IMR-90 (cell line): ENCODE data around the gene SNAP91. TPM values are rescaled to one million over a fixed set of nuclear protein-coding genes. Genes with fewer than 3 reads are reported as not detected.

Experiments
- ATAC-seq: fragments of 200-7000 bp; cut with Tn5 transposase; 2 replicates; pipeline ENCODE4 v1.9.1; 2020; ENCODE audit warnings: low read depth, mild to moderate bottlenecking, moderate library complexity
- BruUV-seq: library from RNA; stranded (reverse); fragments of 400-500 nt; replicated peaks from 2 replicates; lab custom pipeline; 2021; lab: Mats Ljungman, UMichigan
- CTCF ChIA-PET: fragments of 300-600 bp; formaldehyde crosslinking; extraction: SDS; loops from one replicate; lab custom pipeline; 2021; ENCODE audit warnings: antibody characterized with exemption; lab: Yijun Ruan, JAX
- POLR2A ChIA-PET: fragments of 300-600 bp; sonication (Branson Sonifier 250); formaldehyde crosslinking; loops from one replicate; lab custom pipeline; 2022; ENCODE audit warnings: antibody characterized with exemption; ENCODE audit not compliant: unreplicated experiment; lab: Charles Lee
- DNase-seq: peaks from one replicate; pipeline ENCODE4 v3.0.0; 2013
- H2AFZ ChIP-seq: replicated peaks from 2 replicates; pipeline ENCODE3; 2013; ENCODE audit warnings: low read length, mild to moderate bottlenecking; ENCODE audit not compliant: poor library complexity
- H2AK5ac ChIP-seq: 2 replicates; pipeline ENCODE4 v1.6.1; 2013; ENCODE audit warnings: low read depth, low read length, inconsistent platforms
- H2AK9ac ChIP-seq: replicated peaks from 2 replicates; pipeline ENCODE3; 2013; ENCODE audit warnings: mild to moderate bottlenecking, low read depth, low read length, moderate library complexity; ENCODE audit not compliant: poor library complexity
- H2BK120ac ChIP-seq: 2 replicates; pipeline ENCODE4 v1.6.1; 2013; ENCODE audit warnings: low read depth, low read length, inconsistent platforms
- H2BK15ac ChIP-seq: 3 replicates; pipeline ENCODE4 v1.6.1; 2013; ENCODE audit warnings: low read depth, low read length, inconsistent platforms
- H2BK20ac ChIP-seq: 2 replicates; pipeline ENCODE4 v1.6.1; 2013; ENCODE audit warnings: low read depth, mild to moderate bottlenecking, inconsistent platforms, low read length, moderate library complexity
- H2BK5ac ChIP-seq: 2 replicates; pipeline ENCODE4 v1.6.1; 2013; ENCODE audit warnings: mild to moderate bottlenecking, low read depth, low read length, inconsistent platforms; ENCODE audit not compliant: poor library complexity, severe bottlenecking
- H3K14ac ChIP-seq: replicated peaks from 2 replicates; pipeline ENCODE4 v1.6.1; 2013; ENCODE audit warnings: low read depth, low read length, inconsistent platforms
- H3K18ac ChIP-seq: 2 replicates; pipeline ENCODE4 v1.6.1; 2013; ENCODE audit warnings: low read depth, low read length, control low read depth
- H3K23ac ChIP-seq: 2 replicates; pipeline ENCODE4 v1.6.1; 2013; ENCODE audit warnings: low read depth, low read length, inconsistent platforms
- H3K27ac ChIP-seq: 2 replicates; pipeline ENCODE4 v1.5.1; 2013; ENCODE audit warnings: mild to moderate bottlenecking, control low read depth, low read length; ENCODE audit not compliant: insufficient read depth
- H3K27me3 ChIP-seq: 2 replicates; pipeline ENCODE4 v1.6.1; 2013; ENCODE audit warnings: low read length; ENCODE audit not compliant: control insufficient read depth, insufficient read depth
- H3K36me3 ChIP-seq: 2 replicates; pipeline ENCODE4 v1.6.1; 2013; ENCODE audit warnings: low read length, mixed read lengths; ENCODE audit not compliant: control insufficient read depth, insufficient read depth
- H3K4ac ChIP-seq: 2 replicates; pipeline ENCODE4 v1.6.1; 2013; ENCODE audit warnings: low read depth, low read length, inconsistent platforms
- H3K4me1 ChIP-seq: 2 replicates; pipeline ENCODE4 v1.6.1; 2013; ENCODE audit warnings: low read length, mixed read lengths; ENCODE audit not compliant: control insufficient read depth, insufficient read depth
- H3K4me2 ChIP-seq: 2 replicates; pipeline ENCODE4 v1.6.1; 2013; ENCODE audit warnings: low read depth, mild to moderate bottlenecking, control low read depth, low read length, moderate library complexity
- H3K4me3 ChIP-seq: 2 replicates; pipeline ENCODE4 v1.5.1; 2013; ENCODE audit warnings: low read depth, mild to moderate bottlenecking, control low read depth, low read length, moderate library complexity; ENCODE audit not compliant: insufficient read depth
- H3K56ac ChIP-seq: 2 replicates; pipeline ENCODE4 v1.6.1; 2013; ENCODE audit warnings: low read length, inconsistent platforms; ENCODE audit not compliant: insufficient read depth; ENCODE audit errors: extremely low read depth
- H3K79me1 ChIP-seq, 2 experiments: 2 replicates each; pipeline ENCODE4 v1.6.1; 2013; ENCODE audit warnings: low read length in 2 of 2, inconsistent platforms in 1 of 2, low read depth in 1 of 2
- H3K9ac ChIP-seq: 2 replicates; pipeline ENCODE4 v1.6.1; 2013; ENCODE audit warnings: low read depth, low read length, control low read depth
- H3K9me1 ChIP-seq: 2 replicates; pipeline ENCODE4 v1.6.1; 2013; ENCODE audit warnings: low read length, inconsistent platforms; ENCODE audit not compliant: insufficient read depth
- H3K9me3 ChIP-seq: 2 replicates; pipeline ENCODE4 v1.6.1; 2013; ENCODE audit warnings: low read length; ENCODE audit not compliant: control insufficient read depth, insufficient read depth
- H4K20me1 ChIP-seq: 2 replicates; pipeline ENCODE4 v1.6.1; 2013; ENCODE audit warnings: low read length, inconsistent platforms; ENCODE audit not compliant: insufficient read depth
- H4K5ac ChIP-seq: 2 replicates; pipeline ENCODE4 v1.6.1; 2013; ENCODE audit warnings: mild to moderate bottlenecking, low read depth, low read length, control low read depth
- H4K8ac ChIP-seq, 2 experiments: 2 replicates each; pipeline ENCODE4 v1.6.1; 2013; ENCODE audit warnings: low read depth in 2 of 2, low read length in 2 of 2, control low read depth in 1 of 2, inconsistent platforms in 1 of 2
- H4K91ac ChIP-seq: 2 replicates; pipeline ENCODE4 v1.6.1; 2013; ENCODE audit warnings: low read depth, low read length, inconsistent platforms; ENCODE audit not compliant: insufficient read depth
- MAFK ChIP-seq: IDR thresholded peaks from 2 replicates; pipeline ENCODE4 v1.6.1; 2012; ENCODE audit warnings: low read depth, low read length, improper control_type of control experiment
- MAZ ChIP-seq: IDR thresholded peaks from 2 replicates; pipeline ENCODE4 v1.6.1; 2012; ENCODE audit warnings: low read depth, mild to moderate bottlenecking, low read length, improper control_type of control experiment, moderate library complexity, borderline replicate concordance
- NFE2L2 ChIP-seq: fragments of 150-350 bp; IDR thresholded peaks from 2 replicates; pipeline ENCODE4 v1.6.1; 2016; ENCODE audit warnings: low read depth, mild to moderate bottlenecking, low read length
- RAD21 ChIP-seq: IDR thresholded peaks from 2 replicates; pipeline ENCODE4 v1.6.1; 2012; ENCODE audit warnings: low read length, improper control_type of control experiment
- SMC3 ChIP-seq: fragments of 150-350 bp; IDR thresholded peaks from 2 replicates; pipeline ENCODE4 v1.6.1; 2016; ENCODE audit warnings: low read depth, mild to moderate bottlenecking, antibody characterized with exemption, low read length, moderate library complexity
- WGBS, 2 experiments: methylation state at CpG; one replicate each; pipeline versions ENCODE4 v1.1.5 to v1.1.7; 2013; ENCODE audit warnings: missing lambda C conversion rate in 2 of 2; ENCODE audit not compliant: insufficient read length in 1 of 2; ENCODE audit errors: extremely low coverage in 2 of 2; 5-methylcytosine and 5-hydroxymethylcytosine counted together
- dilution Hi-C: fragments of 300-500 bp; cut with HindIII; formaldehyde crosslinking; loops from one replicate; pipeline ENCODE4 v1.14.3; 2018; ENCODE audit warnings: low sequenced_read_pairs; ENCODE audit not compliant: unreplicated experiment
- in situ Hi-C: fragments of 300-500 bp; cut with MboI; formaldehyde crosslinking; loops from 3 replicates; pipeline ENCODE4 v1.14.3; 2019; ENCODE audit warnings: low sequenced_read_pairs, inconsistent platforms, mixed read lengths
- intact Hi-C: fragments of 100-400 bp; cut with micrococcal nuclease; formaldehyde crosslinking; loops from 2 replicates; pipeline ENCODE4 v1.10.0; 2022
- polyA plus RNA-seq, 3 experiments: library from polyadenylated mRNA; depleted of rRNA; stranded (reverse); fragments of >200 nt; gene quantifications; 2 replicates each; pipeline ENCODE4 v1.2.3, GENCODE V29; 2012; ENCODE audit warnings: low replicate concordance in 1 of 3
- total RNA-seq: library from RNA; depleted of rRNA; stranded (reverse); fragments of >200 nt; gene quantifications from 2 replicates; pipeline ENCODE4 v1.2.3, GENCODE V29; 2012
- TF ChIP-seq, protein P1 (sequence below): conservative IDR thresholded peaks from 2 replicates; pipeline ENCODE4 v1.5.1; 2012; ENCODE audit warnings: mild to moderate bottlenecking, low read depth, low read length, improper control_type of control experiment

Gene SNAP91
- total and polyA plus RNA-seq, 2 of the 4 experiments (the other 2 are of a cell fraction), result not detected

- Histone ChIP-seq H3K9me1 (0 out of 2 replicates have a peak, but pooled peaks cover 3% of the 10 kb centered on the region), H3K14ac (no peak overlapping the region), H3K23ac (no peak overlapping the region), H4K91ac (no peak overlapping the region), H4K20me1 (no peaks in the 10 kb centered on the region), H3K4me2 (no peak overlapping the region), H3K79me1 (no peaks in the 10 kb centered on the region), H3K27ac (no peak overlapping the region), H3K9me3 (no peaks in the 10 kb centered on the region), H3K36me3 (no peaks in the 10 kb centered on the region), H3K27me3 (no peaks in the 10 kb centered on the region), H2AFZ (no peak overlapping the region), H3K56ac (no peak overlapping the region), H2BK120ac (no peak overlapping the region), H3K4me3 (no peak overlapping the region), H4K8ac (no peak overlapping the region), H2BK15ac (no peak overlapping the region), H4K5ac (no peak overlapping the region), H2BK5ac (no peak overlapping the region), H3K18ac (no peak overlapping the region), H2AK9ac (no peak overlapping the region), H3K4me1 (peaks cover 4% of the 10 kb centered on the region), H2BK20ac (no peak overlapping the region), H3K4ac (no peak overlapping the region), H2AK5ac (no peak overlapping the region), H3K9ac (no peak overlapping the region)
- intact Hi-C loops, result no loop called here
- CTCF ChIA-PET, result interaction anchor here (1.0 kb wide), 1 partner anchor 42 kb away, joined by 4 read pairs; no protein-coding TSS in a partner anchor
- dilution Hi-C loops, result no loop called here
- WGBS, 2 experiments, result no CpG with 5 or more reads among the region's 1 CpG
- ATAC-seq, result no peak
- BruUV-seq, result no TSS peak
- no peak for DNase-seq
- POLR2A ChIA-PET, result no interaction called here
- in situ Hi-C loops, result no loop called here
- TF ChIP-seq NFE2L2, result peak; percentile 90
- peak; percentile 82 for TF ChIP-seq MAFK
- TF ChIP-seq, protein P1, sequence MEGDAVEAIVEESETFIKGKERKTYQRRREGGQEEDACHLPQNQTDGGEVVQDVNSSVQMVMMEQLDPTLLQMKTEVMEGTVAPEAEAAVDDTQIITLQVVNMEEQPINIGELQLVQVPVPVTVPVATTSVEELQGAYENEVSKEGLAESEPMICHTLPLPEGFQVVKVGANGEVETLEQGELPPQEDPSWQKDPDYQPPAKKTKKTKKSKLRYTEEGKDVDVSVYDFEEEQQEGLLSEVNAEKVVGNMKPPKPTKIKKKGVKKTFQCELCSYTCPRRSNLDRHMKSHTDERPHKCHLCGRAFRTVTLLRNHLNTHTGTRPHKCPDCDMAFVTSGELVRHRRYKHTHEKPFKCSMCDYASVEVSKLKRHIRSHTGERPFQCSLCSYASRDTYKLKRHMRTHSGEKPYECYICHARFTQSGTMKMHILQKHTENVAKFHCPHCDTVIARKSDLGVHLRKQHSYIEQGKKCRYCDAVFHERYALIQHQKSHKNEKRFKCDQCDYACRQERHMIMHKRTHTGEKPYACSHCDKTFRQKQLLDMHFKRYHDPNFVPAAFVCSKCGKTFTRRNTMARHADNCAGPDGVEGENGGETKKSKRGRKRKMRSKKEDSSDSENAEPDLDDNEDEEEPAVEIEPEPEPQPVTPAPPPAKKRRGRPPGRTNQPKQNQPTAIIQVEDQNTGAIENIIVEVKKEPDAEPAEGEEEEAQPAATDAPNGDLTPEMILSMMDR, result no peak
- TF ChIP-seq SMC3, result no peak
- TF ChIP-seq RAD21, result no peak
- TF ChIP-seq MAZ, result no peak
Observed at GRCh38 chr6:83578057-83578456, 130.8 kb downstream of the SNAP91 start.
